GM18505 (cell line): ENCODE data around the gene SIX5.
"Not testable (repeated sequence)": the region's sequence is repeated elsewhere in the genome, so short reads cannot be mapped to it uniquely, and the experiment has no call there.

Experiments
- ATAC-seq: cut with Tn5 transposase; IDR thresholded peaks from one replicate; pipeline ENCODE4 v1.9.1; 2021; ENCODE audit not compliant: unreplicated experiment
- POLR2A ChIP-seq: IDR thresholded peaks from 4 replicates; pipeline ENCODE4 v1.6.1; 2011; ENCODE audit warnings: borderline replicate concordance; ENCODE audit not compliant: insufficient read depth, insufficient read length; ENCODE audit errors: extremely low read depth

Gene SIX5

DNA sequence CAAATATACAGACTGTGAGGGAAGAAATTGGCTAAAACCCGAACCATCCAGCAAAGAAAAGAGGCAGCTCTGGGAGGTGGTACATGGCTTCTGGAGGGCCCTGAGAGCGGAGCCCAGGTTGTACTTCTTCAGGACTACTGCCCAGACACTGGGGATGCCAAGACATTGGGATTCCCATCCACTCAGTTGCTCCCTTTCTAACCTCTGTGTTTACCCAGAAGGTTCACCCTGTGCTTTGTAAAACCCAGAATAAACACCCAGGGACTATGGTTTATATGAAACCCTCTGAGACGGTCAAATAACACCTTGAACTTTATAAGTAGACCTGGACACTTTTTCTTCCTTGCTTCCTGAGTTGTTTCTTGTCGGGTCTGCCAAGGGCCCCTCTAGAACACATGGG is 26.1 kb downstream of the SIX5 start:
- ATAC-seq = no peak
- no peak for TF ChIP-seq POLR2A

DNA sequence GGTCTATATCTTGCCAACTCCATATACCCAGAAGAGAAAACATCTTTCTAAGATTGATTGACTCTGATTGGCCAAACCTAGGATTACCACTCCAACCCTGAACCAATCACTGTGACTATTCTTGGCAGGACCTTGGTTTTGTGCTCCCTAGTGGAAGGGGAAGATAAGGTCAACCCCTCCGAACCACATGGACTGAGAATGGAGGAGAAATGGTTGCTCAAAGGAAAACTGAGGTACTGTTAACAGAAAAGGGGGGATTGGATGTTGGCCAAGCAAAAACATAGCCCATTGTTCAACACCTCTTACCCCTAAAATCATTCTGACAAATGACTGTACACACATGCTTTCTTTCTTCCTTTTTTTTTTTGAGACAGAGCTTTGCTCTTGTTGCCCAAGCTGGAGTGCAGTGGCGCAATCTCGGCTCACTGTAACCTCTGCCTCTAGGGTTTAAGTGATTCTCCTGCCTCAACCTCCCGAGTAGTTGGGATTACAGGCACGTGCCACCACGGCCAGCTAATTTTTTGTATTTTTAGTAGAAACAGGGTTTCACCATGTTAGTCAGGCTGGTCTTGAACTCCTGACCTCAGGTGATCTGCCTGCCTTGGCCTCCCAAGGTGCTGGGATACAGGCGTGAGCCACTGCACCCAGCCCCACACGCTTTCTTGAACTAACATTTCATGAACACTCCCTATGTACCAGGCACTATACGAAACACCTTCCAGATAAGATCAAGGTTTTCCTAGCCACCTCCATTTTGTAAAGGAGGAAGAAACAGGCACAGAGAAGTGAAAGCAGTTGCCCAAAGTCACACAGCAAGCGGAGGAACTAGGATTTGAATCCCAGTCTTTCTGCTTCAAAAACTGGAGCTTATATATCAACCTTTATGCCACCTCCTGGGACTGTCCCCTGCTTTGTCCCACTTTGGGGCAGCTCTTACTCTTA is 29.3 kb downstream of the SIX5 start:
- no peak for TF ChIP-seq POLR2A
- no peak for ATAC-seq

DNA sequence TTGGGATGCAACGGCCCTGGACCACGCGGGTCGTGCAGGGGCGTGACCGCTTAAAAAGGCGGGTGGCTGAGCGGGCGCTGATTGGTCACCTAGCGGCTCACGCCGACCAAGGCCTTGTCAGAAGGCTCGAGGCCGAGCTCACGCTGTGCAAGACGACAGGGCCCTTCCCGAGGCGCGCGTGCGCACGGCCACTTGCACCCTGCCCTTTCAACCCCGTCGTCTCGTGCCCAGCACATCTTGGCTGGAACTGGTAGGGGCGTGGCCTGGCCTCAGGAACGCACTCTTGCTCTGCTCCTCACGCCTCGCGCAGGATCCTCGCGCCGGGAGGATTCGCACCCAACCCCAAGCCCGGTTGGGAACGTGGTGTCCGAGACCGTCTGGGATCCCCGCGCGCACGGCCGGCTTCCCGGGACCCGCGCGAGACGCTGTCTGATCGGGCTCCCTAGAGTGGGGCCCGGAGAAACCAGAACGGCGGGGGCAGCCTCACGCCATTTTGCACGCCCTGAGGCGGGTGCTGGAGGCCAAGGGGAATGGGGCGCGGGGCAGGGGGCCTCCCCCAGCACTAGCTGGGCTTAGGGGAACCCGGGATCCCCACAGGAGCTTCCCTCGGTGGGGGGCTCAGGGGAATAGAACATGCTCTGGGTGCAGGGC is 35.8 kb downstream of the SIX5 start, which contains the start of gene MEIOSIN:
Gene MEIOSIN, plus strand, starts transcription at position 280 of the 651 bp plus-strand sequence. CDS start 1,938 bp downstream, outside the sequence.
- TF ChIP-seq POLR2A = no peak
- ATAC-seq = no peak

DNA sequence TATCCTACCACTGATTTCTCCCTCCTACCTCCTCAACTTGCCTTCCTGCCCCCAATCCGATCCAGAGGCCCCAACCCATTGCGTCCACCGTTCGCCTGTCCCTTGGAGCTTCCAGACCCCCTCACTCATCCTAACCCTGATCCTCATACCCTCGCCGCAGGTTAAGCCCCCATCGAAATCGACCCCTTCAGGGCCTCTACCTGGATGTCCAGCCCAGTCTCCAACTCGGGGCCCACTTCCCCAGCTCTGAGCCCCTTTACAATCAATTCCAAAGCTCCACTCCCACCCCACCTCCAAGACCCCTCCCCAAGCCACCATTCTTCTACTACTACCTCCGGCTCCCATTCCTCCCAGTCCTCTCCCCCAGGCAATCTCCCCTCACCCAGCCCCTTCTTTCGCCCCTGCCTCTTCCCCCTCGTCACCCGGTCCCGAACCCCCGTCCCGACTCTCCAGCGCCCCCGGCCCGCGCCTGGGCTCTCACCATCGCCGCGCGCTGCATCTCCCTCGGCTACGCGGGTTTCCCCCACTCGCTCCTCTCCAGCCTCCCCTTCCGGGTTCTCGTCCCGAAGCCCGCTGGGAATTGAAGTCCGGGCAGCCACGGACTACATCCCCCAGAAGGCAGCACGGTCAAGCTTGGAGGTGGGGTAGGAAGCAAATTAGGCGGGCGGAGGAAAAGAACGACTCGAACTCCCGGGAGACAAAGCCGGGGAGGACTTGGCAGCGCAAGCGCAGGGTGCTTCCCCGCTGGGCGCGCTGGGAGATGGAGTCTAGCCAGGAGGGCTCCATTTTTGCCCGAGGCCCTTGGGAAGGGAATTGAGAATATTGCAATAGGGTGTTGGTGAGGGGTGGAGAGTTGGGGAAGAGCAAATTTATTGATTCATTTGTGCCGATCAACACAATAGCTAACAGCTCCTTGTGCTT is 38.4 kb downstream of the SIX5 start, which contains the start of gene FBXO46:
Gene FBXO46, minus strand, starts transcription at position 529 of the 921 bp plus-strand sequence. CDS start 17,401 bp downstream, outside the sequence.
- peak; percentile 82 for TF ChIP-seq POLR2A
- peak; percentile 85 for ATAC-seq

DNA sequence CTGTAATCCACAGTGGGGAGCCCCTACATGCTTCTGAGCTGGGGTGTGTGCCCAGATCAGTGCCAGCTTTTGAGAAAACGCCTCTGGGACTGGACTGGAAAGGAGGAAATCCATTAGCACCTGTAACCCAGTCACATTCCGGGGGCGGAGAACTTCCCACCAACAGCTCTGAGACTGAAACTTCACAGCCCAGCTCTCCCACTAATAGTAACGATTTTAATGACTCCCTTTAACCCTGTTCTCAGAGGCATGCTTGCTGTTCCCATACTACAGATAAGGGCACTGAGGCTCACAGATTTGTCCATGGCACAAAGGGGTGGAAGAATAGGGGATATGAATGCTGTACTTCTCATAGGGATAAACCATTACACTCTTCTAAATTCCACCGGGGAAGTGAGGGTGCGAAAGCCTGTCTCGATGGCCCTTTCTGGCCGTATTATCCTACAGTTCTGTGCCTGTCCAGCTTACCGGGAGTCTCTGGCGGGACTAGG is 39.2 kb downstream of the SIX5 start:
- no peak for ATAC-seq
- no peak for TF ChIP-seq POLR2A

DNA sequence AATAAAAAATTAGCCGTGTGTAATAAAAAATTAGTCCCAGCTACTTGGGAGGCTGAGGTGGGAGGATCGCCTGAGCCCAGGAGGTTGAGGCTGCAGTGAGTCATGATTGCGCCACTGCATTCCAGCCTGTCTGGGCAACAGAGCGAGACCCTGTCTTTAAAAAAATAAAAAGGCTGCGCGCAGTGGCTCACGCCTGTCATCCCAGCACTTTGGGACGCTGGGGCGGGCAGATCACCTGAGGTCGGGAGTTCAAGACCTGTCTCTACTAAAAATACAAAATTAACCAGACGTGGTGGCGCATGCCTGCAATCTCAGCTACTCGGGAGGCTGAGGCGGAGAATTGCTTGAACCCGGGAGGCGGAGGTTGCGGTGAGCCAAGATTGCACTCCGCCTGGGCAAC is 40.4 kb downstream of the SIX5 start:
- ATAC-seq = not testable (repeated sequence)

DNA sequence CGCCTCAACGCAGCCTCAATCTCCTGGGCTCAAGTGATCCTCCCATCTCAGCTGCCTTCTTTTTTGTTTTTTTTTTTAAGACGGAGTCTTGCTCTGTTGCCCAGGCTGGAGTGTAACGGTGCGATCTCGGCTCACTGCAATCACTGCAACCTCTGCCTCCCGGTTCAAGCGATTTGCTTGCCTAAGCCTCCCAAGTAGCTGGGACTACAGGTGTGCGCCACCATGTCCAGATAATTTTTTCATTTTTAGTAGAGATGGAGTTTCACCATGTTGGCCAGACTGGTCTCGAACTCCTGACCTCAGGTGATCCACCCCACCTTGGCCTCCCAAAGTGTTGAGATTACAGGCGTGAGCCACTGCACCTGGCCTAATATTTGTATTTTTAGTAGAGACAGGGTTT is 49.0 kb downstream of the SIX5 start:
- not testable (repeated sequence) for ATAC-seq

DNA sequence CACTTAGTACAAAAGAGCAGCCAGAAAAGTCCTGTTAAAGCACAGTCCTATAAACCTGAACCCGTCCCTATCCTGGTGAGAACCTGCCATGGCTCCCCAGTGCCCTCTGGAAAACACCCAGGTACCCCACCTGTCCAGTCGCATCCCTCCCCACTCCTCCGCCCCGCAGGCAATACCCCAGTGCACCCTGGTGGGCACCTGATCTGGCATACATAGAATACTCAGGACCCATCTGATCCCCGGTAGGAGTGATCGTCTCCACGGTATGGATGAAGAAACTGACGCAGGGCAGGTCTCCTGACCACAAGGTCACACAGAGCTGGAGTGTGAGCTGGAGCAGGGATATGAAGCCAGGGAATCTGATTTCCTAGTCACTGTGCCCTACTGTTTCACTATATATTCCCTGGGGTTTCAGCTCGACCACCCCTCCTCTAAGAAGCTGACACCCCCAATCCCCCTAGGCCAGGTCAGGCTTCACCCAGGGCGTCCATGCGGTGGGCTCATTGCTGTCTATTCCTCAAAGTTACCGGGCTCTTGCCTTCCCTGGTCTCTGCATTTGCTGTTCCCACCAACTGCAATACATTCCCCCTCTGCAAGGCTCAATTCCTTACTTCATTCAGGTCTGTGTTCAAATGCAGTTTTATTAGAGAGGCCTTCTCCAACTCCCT is 50.9 kb downstream of the SIX5 start:
- peak; percentile 18 for TF ChIP-seq POLR2A
- ATAC-seq = no peak

DNA sequence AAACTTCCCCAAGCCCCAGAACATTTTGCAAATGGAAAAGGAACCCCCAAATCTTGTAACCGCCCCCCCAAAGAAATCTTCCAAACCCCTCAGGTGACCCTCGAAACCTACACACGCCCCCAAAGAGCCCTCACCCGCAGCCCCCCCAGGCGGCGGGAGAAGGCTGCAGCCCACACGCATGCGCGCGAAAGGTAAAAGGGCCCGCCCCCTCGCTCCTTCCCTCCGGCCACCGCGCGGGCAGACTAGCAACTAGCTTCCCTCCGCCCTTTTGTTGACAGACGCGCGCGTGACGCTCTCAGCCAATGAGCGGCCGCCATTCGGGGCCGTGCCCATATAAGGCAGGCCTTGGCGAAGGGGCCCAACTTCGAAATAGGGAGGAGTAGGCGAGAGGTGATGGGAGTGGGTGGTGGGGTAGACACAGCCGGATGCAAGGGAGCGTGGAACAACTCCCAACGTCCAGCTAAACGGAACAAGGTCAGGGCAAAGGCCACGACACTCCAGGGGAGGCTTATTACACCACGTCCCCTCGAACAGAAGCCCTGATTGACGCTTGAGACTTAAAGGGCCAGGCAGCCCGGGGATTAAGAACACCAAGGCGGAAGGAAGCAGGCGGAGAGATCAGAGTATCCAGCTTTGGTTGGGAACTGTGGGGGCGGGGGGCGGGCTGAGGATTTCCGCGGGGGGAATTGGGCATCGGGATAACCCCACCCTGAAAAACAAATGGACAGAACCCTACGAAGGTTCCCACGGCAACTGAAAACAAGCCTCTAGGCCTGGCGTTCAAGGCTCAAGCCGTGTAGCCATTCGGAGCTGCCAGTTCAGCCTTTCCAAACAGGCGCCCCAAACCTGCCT is 51.7 kb downstream of the SIX5 start:
- TF ChIP-seq POLR2A = peak; percentile 44
- peak; percentile 88 for ATAC-seq

DNA sequence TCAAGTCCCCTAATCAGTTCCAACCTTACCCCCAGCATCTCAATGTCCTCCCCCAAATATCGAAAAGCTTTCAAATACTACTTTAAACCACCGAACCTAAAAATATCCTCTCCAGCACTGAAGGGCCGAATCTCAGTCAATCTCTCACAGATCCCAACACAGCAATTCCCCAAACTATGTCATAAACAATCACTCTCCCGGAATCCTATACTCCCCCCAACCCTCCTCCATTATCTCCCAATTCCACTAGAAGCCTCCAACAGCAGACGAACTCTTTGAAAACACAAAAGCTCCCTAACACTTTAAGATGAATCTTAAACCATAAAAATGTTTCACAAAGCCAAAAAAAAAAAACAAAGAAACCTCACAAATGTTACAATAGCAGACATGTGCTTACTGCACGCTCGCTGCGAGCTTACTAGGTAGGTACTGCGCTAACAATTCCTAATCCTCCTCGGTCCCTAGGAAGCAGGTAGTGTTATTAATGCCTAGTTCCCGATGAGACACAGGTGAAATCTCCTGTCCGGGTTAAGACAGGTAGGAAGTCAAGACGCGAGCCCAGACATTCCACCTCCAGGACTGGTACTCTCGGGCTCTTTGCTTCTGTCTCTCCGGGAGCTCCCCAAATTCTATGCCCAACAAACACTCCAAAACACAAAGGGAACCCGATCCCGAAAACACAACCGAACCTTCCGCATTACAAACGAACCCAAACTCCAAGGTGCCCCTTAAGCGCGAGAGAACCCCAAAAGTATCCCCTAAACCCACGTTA is 52.5 kb downstream of the SIX5 start:
- peak; percentile 2 for ATAC-seq
- no peak for TF ChIP-seq POLR2A

DNA sequence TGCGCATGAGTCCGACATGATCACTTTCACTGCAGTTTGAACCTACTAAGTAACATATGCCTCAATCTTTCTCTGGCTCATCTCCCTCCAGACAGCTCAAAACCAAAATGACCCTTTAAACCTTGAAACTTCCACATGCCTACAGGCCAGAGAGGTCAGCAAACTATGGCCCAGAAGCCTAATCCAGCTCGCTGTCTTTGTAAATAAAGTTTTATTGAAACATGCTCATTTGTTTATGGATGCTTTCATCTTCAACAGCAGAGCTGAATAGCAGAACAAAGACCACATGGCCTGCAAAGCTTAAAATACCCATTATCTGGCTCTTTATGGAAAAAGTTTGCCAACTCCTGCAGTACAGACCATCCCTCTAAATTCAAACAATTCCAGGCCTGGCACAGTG is 53.9 kb downstream of the SIX5 start:
- no peak for ATAC-seq
- TF ChIP-seq POLR2A = no peak
